HG02970 (cell line): ENCODE results near the gene ANKS1A.

Experiments
- ATAC-seq: cut with Tn5 transposase; IDR thresholded peaks from one replicate; pipeline ENCODE4 v1.9.1; 2021; ENCODE audit warnings: mild to moderate bottlenecking, moderate library complexity, moderate number of reproducible peaks; ENCODE audit not compliant: unreplicated experiment, low FRiP score

Gene ANKS1A

DNA sequence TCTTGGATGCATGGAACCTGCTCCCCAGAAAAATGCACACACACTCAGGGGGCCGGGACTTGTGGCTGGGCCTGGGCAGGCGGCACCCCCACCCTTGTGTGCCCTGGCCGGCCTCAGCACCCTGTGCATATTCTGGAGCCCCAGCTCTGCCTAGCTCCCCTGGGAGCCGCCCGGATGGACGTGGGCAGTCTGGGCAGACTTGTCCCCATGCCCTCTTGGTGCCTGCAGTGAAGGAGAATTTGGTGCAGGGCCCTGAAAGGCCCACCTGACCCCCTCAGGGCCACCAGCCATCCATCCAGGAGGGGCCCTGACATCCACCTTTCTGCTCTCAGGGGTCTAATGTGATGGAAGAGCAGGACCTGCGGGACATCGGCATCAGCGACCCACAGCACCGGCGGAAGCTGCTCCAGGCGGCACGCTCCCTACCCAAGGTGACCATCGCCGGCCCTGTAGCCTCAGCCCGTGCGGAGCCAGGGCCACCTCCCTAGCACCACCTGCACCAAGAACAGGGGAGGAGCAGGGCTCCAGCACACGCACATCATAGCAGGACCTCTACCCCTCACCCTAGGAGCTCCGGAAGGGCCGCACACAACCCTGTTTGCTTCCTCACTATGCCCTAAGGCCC is 189.3 kb downstream of the ANKS1A start:
- ATAC-seq: no peak

DNA sequence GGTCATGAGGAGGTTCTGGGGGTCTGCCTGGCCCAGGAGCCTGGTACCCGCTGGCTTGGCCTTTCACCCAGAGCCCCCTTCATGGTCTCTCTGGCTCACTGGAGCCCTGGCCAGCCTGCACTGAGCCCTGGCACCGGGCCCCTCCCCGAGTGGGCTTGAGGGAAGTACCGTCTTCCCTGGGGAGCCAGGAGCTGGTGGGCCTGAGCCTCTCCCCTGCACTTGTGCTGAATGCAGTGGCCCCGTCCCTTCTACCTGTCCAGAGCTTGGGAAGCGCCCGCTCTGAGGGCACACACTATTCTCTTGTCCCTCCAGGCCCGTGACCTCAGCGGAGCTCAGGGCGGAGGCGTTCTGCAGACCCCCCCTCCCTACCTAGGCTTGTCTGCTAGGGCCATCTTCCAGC is 189.8 kb downstream of the ANKS1A start:
- ATAC-seq: no peak

DNA sequence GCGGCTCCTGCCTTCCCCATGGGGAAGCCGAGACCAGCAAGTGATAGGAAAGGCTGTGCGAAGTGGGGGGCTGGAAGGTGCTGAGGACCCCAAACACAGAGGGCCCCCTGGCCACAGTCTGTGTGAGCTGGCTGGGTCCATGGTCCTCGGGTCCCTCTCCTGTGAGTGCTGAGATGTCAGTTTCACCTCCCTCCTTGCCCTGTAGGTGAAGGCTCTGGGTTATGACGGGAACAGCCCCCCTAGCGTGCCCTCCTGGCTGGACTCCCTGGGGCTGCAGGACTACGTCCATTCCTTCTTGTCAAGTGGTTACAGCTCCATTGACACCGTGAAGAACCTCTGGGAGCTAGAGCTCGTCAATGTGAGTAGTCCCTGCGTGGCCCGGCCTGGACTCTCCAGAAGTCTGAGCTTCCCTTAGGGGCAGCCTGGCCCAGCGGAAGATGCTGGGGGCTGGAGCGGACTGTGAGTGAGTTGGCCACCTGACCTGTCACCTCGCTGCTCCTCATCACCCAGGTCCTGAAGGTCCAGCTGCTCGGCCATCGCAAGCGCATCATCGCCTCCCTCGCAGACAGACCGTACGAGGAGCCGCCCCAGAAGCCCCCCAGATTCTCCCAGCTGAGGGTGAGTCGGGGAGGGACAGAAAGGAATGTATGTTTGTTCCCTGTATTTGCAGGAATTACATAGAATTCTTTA is 190.4 kb downstream of the ANKS1A start:
- ATAC-seq: no peak

DNA sequence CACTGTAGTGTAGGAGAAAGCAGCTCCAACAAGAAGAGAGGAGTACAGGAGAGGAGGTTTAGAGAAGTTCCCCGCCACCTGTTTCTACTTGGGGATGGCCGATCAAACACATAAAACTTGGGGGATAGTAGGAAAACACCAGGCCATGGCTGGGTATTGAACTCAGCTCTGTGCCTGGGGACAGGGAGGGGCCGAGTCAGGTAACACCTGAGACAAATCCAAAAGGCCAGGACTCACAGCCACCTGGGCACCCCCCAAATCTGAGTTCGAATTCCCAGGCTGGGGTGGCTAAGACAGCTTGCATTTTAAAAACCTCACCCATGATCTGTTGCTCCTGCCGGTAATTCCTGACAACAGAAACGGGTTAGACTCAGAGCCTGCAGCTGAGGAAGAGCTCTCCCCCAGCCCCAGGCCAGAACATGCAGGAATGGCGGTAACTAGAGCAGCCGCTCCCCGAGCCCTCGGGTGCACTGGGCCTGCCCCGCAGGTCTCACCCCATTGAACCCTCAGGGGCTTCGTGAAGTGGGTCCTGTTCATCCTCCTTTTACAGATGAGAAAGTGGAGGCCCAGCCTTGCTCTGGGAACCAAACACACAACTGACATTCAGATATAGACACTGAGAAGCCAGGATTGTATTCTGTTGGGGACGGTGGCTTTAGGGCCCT is 191.1 kb downstream of the ANKS1A start:
- ATAC-seq: no peak

DNA sequence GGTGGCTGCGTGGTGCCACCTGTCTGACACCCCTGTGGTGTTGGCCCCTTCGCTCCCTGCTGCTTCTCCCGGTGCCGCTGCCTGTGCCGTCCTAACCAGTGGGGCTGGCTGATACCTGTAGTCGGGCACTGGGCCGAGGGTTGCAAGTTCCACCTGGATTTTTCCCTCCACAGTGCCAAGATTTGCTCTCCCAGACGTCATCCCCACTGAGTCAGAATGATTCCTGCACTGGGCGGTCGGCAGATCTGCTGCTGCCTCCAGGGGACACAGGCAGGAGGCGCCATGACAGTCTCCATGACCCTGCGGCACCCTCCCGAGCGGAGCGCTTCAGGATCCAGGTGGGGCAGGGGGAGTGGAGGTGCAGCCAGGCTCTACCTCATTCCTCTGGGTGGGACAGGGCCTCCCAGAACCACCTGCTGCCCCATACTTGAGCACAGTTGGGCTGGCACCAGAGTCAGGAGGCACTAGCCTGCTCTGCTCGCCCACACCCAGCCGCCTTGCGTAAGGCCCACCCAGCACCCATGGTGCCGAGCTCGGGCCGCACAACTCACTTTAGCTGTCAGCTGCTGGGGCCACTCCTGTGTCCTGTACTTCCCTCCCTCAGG is 191.9 kb downstream of the ANKS1A start:
- no peak for ATAC-seq

DNA sequence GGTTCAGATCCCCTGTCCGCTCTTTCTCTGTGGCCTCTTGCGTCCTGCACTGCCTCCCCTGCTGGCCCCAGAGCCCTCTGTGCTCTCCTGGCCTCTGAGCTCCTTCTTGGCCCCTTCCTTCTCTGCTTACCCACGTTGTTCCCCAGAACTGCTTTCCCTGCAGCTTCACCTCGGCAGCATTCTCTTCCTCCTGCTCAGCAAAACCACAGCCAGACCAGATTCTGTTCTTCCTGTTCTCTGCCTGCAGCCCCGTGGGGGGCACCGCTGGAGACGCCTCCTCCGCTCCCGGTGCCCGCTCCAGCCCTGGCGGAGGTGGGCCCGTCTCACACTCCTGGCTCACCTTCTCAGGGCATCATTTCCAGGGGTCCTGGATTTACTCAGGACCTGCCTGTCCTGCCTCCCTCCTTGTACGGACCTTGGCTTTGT is 192.4 kb downstream of the ANKS1A start:
- ATAC-seq: no peak

DNA sequence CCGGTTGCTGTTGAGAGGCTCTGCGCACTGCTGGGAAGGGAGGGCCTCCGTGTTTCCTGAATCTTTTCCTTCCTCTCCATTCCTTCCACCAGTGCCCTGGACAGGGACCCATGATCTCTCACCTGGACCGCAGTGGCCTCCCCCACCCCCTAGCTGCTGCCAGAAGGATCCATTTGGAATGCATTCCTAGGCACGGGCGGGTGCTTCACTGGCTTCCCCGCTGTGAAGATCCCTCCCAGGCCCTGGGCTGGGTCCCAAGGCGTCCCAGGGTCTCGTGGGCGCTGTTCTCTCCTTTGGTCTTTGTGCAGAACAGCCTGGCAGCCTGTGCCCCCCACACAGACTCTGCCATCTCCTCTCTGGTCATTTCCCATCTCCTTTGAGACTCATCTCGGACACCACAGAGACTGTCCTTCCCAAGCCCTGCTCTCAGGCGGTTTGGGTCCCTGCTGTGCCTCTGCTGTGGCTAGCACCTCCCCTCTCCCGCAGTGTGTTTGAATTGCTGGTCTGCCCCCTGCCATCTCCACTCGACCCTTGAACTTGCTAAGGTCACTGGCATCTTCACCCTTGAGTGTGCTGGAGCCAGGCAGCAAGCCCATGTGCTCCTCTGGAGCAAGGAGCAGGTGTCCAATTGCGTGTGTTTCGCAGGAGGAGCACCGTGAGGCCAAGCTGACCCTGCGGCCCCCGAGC is 193.1 kb downstream of the ANKS1A start:
- ATAC-seq: no peak

DNA sequence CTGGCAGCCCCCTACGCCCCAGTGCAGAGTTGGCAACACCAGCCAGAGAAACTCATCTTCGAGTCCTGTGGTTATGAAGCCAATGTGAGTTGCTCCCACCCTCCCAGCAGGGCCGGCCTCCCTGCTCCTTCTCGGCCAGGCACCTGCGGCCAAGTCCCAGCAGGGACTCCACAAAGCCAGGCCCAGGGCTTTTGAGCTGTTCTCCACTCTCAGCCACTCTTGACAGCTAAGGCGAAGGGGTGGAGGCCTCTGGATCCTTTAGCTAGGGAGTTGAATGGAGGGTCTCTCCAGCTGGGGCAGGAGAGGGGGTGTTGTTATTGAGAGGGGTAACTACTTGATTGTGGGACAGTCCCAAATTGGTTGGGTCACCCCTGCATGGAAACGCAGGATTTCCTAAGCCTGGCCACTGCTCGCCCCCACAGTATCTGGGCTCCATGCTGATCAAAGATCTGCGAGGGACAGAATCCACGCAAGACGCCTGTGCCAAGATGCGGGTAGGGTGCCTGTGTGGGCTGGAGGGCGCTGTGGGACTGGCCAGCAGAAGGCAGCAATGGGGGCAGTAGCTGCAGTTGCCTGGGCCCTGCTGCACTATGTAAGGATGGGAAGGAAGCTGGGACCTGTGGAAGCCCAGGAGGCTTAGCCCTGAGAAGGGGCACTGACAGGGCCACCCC is 193.8 kb downstream of the ANKS1A start:
- no peak for ATAC-seq

DNA sequence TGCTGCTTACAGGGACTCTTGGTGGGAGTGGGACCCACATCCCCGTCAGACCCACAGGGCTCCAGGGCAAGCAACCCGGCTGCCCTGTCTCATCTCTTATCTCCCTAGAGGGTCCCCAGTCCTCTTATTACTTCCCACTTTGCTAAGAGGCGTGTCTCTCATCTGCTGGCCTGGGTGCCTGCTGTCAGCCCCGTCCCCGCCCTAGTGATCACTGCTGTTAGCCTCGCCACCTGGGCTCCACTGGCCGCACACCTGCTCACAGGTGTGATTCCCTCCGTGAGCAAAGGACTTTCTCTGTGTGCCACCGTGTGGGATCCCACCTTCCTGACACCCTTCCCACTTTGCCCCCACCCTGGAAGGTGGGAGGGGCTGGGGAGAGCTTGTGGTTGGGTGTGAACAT is 194.5 kb downstream of the ANKS1A start:
- ATAC-seq: no peak

DNA sequence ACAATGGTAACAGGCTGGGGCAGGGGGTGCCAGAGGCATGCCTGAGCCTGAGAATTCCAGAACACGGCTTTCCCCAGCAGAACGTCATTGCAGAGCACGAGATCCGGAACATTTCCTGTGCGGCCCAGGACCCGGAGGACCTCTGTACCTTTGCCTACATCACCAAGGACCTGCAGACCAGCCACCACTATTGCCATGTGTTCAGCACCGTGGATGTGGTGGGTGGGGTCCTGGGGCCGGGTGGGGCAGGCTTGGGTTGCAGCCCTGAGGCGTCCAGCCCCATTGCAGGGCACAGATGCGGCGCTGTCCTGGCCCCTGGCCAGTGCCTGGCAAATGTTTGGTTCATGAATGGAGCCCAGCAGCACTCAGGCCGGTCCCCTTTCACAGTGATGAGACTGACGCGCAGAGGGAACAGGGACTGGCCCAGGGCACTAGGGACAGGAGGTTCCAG is 195.0 kb downstream of the ANKS1A start:
- no peak for ATAC-seq

DNA sequence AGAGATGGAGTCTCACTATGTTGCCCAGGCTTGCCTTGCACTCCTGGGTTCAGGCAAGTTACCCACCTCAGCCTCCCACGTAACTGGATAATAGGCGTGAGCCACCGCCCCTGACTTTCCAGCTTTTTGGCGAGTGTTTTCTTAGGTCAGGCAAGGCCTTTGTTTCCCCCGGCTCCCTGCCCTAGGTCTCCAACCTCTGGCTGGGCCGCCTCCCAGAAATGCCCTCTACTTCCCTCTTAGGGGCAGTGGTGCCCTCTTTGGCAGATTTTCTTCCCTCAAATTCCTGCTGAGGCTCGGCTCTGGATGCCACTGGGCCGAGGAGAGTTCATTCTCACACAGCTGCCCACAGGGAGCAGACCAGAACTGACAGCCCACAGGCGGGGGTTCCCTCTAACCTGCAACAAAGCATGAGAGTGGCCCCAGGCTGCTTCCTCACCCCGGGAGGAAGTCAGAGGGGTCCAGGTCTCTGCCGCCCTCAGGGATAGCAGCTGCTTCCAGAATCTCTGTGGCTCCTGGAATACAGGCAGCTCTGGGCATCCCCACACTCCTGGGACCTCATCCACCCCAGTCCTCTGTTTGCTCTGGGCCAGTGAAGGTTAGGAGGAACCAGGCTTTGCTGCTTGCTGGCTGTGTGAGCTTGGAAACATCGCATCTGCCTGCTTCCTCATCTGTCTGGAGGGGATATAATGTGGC is 195.6 kb downstream of the ANKS1A start:
- ATAC-seq: no peak

DNA sequence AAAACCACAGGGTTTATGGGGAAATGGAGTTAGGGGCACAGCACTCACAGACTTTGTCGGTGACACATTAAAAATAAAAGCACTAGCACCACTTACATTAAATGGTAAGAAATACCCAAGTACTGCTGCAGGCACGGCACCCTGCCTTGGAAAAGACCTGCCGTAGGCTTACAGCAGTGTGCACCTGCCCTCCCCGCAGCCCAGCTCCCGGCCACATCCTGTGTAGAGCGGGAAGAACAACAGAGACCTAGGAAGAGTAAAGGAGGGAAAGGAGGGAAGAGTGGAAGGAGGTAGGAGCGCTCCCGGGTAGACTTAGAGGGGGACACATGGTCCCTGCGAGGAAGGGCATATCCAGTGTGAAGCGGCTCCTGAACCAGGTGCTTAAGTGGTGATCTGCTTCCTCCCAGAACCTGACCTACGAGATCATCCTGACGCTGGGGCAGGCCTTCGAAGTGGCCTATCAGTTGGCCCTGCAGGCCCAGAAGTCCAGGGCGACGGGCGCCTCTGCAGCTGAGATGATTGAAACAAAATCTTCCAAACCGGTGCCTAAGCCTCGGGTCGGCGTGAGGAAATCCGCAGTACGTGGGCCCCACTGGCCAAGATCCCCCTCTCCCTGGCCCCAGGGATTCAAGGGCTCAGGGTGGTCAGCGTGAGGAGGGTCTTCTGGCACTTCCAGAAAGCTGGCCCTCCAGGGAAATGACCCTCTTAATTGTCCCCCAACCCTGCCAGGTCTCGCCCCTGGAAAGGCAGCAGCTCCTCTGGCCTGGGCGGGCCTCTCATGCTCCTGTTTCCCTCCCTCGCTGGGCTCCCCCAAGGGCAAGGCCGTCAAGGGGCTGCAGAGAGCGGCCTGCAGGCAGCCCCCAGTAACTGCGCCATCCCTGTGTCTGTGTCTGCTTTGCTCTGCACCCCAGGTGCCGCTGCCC is 196.6 kb downstream of the ANKS1A start:
- no peak for ATAC-seq

DNA sequence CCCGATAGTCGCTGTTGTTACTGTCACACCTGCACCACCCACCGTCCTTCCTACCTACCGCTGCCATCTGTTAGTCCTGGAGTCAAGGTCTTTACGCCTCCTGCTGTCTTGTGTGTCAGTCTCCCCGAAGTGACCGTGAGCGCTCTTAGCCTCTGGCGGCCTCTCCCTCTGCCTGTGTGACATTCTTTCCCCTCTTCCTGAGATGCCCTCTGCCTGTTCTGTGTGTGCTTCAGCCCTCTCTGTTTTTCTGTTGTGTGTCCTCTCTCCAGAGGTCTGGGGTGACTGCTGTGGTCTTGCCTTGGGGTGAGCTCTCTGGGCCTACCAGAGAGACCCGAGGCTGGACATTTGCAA is 197.2 kb downstream of the ANKS1A start:
- ATAC-seq: no peak

DNA sequence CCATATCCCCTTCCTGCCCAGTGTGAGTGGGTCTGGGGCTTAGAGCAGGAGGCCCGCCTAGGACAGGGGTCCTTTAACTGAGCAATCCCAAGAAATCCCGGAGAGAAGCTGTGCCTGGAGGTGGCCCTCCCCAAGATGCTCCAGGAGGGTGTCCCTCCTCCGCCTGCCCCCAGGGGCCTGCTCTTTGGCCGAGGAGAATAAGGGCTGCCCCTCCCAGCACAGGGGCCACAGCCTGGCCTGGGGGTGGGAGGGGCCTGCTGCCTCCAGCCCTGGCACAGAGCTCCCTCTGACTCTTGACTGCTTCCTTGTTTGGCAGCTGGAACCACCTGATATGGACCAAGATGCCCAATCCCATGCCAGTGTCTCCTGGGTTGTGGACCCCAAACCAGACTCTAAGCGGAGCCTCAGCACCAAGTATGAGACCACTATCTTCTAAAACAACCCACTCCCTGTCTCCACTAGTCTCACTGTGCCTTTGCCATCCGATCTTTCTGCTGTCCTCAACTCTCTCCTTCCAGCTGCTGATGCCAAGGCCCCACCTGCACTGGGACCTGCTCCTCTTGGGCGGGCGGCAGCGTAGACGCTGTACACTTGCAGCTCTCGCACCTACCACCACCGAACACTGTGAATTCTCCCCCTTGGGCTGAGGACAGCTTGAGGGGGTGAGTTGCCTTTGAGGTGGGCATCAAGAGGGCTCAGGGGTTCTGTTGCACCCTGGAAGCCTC is 197.7 kb downstream of the ANKS1A start:
- no peak for ATAC-seq

DNA sequence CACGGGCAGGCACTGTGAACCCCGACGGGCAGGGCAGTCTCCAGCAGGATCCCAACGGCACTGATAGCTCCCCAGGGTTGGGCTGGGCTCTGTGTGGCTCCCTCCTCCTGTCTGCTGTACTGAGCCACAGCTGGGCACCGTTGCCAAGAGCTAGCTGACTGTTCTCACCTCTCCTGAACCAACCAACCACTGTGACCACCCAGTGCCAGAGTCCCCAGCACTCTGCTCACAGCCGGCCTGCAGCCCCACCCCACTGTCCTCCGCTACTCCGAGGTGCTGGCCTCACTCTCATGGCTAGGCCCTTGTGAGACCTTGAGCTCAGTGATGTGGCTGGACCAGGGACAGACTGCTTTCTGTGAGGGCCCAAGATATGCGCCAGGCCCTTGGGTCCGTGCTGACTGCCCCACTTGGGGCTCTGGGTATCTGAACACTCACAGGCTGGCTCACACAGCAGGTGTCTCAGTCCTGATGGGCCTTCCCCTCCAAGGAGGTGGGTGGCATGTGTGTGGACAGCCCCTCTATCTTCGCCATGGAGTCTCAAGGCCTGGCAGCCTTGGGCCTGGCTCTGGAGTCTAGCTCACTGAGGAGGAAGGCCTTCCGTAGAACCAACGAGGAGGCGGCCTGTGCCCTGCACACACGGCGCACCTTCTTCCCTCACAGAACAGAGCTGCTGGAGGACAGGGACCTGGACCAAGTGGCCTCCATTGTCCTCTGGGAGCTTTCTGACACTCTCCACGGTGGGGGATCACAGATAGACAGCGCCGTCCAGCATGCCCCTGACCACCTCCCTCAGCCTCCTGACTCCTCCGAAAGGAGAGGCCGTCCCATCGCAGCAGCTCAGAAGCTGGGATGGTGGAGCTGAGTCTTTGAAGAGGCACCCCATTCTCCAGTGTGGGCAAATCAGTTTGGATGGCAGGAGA is 198.6 kb downstream of the ANKS1A start:
- ATAC-seq: no peak

DNA sequence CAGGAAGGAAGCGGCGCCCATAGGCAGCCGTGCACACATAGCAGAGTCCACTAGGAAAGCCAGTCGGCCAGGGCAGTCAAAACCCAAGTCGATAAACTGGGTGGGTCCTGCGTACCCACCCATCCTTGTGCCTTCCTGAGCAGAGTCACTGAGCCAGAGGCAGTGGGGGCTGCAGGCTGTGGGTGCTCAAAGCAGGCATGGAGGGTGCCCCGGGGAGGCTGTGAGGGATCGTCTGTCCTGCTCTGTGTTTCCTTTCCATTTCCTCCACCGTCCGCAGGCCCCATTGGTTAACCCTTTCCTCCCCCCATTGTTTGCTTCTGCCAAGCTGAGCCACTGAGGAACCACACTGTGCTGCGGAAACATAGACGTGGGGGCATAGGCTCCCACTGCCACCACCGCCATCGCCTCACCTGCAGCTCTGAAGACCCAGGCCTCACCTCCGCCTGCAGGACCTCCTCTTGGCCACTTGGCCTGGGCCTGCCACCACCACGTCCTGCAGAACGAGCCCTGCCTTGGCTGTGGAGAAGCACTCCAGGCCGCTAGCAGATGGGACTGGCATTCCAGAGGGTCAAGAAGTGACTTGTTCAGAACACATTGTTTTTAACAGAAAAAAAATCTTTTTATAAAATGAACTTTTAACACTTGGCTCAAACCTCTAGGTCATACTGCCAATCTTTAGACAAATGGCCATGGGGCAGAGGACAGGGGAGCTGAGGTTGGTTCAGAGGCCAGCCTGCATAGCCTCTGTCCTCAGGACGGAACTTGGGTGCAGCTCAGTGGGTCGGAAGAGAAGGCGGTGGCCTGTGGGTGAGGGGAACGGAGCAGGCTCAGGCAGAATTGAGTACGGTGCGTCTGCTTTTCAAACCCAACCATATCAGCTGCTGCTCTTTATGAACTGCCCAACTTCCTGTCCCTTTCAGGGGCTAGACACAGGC is 199.5 kb downstream of the ANKS1A start:
- no peak for ATAC-seq
